Posterior cingulate gyrus (tissue), 11 donors: ENCODE data around the gene ARPC2.
"Not testable (repeated sequence)": the region's sequence is repeated elsewhere in the genome, so short reads cannot be mapped to it uniquely, and the experiment has no call there.

Experiments used
- DNase-seq, 10 donors: peaks; one replicate each; pipeline versions ENCODE4 v3.0.0 to v3.0.0-alpha.2; 2020 to 2021; ENCODE audit warnings: mixed read lengths in 3 of 10
- intact Hi-C: fragments of 100-400 bp; cut with DNase I; formaldehyde crosslinking; loops from one replicate; pipeline ENCODE4 v1.15.1; 2023

ARPC2 gene

DNA sequence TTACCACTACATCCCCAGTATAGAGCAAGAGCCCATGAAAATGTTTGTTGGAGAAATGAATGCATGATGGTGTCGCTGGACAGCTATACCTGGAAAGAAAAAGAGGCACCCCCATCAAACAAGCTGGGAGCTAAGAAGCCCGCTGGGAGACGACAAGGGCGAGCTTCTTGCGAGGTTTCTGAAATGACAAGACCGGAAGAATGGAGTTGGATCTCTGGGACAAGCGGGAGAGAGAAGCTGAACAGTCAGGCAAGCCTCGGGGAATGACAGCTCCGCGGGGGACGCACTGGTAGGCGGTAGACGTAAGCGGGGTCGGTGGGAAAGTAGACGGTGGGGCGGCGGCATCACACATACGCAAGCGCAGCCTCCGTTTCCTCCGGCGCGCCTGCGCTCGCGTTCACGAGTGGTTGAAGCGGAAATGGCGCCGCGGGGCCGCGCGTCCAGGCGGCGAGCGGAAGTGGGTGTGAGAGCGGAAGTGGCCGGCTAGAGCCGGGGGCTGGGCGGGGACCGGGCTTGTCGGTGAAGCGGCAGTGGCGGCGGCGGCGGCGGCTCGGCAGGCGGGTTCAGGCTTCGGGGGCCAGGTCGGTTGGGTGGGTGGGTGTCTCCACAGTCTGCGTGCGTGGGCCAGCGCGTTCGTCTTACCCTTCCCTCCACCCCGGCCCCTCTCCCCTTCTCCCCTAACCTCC lies at the start of gene ARPC2:
Gene ARPC2, plus strand, starts transcription at position 516 of the 686 bp plus-strand sequence. CDS start 282 bp downstream, outside the sequence.
- DNase-seq, result peak; percentile 87 to 99 (median 91)
- intact Hi-C loops, result loop anchor here (1.0 to 5.0 kb wide), 2 partner anchors 53 to 180 kb away; partner anchors contain the start of genes AAMP, CTDSP1 and PNKD

DNA sequence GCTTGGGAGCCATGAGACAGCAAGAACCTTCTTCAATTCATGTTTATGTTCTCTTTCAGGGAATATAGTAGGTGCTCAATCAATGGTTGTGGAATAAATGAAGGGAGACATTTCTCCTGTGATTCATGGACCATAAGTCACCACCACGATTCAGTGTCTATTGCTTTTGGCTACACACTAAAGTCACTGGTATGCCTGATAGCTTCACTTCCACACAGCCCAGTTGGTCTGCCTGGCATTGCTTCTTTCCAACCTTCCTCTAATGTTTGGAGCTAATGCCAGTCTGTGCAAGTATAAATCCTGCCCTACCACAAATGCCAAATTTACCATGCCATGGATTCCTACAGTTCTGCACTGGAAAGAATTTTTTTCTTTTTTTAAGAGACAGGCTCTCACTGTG lies 49.0 kb upstream of the ARPC2 start:
- intact Hi-C loops, result no loop called here
- DNase-seq, result no peak

DNA sequence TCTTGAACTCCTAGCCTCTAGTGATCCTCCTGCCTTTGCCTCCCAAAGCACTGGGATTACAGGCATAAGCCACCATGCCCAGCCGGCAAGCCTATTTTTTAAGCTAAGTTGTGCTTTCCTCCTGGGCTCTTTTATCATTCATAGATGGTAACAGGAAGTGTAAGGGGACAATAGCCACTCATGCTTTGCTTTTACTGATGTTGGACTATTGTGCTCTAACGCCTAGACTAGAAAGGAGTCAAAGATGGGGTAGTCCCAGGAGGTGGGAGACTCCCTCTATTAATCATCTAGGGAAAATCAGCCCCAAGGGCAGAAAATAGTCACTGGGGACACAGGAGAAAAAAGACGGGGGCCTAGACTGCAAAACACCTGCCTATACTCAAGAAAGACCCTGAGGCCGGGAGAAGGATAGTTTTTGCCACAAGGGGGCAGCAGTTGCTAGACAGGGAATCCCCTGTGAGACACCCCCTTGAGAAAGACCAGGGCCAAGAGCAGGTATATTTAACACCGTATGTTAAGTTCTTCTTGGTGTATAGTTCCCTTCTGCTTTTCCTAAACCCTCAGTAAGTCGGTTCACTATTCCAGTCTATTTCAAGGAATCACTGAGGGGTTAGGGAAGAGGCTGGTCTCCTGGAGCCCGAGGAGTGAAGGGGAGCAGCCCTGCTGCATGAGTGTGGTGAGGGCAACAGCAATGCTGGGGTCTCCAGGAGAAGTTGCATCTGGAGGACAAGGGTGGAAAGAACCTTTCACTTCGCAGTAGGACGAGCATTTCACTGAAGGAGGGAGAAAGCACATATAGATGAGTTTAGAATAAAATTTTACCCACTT lies 48.1 kb upstream of the ARPC2 start:
- intact Hi-C loops, result no loop called here
- peak in 5 of 10 donors; percentile 11 to 40 (median 19) for DNase-seq

DNA sequence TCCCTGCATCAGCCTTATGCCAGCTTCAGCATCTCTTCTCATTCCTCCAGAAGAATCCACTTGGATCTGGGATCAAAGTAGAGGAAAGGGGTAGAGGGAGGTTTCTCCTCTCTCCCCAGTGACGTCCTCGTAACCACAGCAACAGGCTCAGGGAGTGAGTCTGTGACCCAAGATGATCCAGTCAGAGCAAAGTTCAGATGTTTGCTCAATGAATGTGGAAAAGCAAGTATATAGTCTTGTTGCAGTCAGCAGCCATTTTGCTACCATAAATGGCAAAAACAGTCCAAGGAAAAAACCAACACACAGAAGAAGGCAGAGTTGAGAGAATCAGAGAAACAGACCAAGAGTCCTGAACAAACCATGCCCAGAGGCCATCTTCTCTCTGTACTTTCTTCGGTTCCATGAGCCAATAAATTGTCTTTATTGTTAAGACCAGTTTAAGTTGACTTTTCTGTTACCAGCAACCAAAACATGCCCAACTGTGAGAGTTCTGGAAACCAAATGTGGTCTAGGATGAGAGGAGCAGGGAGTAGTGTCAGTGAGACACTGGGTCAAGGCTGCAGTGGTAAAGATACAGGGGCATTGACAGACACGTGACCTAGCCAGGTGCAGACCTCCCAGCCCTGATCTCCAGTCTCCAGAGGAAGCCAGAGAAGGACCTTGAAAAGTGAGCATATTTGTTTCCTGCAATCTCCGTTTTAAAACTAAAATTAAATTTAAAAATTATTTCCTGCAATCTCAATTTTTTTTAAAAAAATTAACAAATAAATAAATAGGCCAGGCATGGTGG lies 47.0 kb upstream of the ARPC2 start:
- intact Hi-C loops, result no loop called here
- no peak for DNase-seq

DNA sequence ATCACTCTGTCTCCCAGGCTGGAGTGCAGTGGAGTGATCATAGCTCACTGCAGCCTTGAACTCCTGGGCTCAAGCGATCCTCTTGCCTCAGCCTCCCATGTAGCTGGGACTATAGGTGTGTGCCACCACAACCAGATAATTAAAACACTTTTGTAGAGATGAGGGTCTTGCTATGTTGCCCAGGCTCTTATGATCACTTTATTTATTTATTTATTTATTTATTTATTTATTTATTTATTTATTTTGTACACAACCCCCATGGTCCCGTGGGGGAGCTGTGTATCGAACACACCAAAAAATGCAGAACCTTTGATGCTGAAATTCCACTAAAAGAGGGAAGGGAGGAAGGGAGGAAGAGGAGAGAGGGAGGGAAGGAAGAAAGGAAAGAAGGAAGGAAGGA lies 45.2 kb upstream of the ARPC2 start:
- DNase-seq, intact Hi-C loops: not testable (repeated sequence)

DNA sequence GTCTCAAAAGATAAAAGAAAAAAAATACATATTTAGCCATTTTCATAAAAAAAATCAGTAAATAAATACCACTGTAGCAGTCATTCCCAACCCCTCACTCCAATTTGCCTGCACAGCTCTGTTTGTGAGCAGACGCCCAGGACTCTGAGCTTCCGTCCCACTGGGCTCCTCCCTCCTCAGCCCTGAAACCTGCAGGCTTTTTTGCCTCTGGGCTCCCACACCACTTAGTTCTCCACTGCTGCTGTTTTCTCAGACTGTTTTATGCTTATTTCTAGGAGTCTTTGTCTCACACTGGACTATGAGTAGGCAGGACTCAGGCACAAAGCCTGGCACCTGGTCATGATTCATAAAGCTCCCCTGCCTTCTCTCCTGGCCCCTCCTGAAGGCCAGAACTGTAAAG lies 44.1 kb upstream of the ARPC2 start:
- no peak for DNase-seq

DNA sequence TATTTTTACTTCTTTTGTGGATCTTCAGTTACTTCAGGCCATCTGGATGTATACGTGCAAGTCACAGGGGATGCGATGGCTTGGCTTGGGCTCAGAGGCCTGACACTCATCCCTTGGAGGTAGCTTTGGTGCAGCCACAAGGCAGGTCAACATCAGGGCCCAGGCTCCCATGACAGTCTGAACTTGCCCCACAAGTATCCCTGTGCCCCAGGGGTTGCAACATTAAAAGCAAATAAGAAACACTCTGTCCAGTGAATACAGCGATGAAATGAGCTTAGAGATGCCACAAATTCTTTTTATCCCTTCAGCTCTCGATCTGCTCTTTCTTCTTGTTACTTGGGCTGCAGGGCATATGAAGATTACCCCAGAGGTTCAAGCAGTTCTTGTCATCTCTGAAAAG lies 37.2 kb upstream of the ARPC2 start:
- no peak for DNase-seq
- intact Hi-C loops, result no loop called here

More for the DNA sequence above, 44.1 kb upstream of the ARPC2 start:
- intact Hi-C loops, result no loop called here

DNA sequence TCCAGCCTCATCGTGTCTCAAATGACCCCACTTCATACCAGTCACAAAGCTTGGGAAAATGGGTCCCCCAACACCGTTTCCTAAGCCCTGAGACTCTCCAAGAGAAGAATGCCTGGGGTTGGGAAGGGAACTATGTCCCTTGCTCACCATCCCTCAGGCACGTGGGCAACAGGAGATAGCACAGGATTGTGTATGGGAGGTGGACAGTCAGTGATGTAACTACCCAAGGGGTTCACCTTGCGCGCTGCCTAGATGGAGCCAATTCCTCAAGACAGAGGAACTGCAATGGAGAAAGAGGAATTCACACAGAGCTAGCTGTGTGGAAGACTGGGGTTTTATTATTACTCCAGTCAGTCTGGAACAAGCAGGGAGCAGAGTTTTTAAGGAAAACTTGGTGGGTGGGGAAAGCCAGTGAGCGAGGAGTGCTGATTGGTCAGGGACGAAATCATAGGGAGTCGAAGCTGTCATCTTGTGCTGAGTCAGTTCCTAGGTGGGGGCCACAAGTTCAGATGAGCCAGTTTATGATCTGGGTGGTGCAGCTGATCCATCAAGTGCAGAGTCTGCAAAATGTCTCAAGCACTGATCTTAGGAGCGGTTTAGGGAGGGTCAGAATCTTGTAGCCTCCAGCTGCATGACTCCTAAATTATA lies 36.4 kb upstream of the ARPC2 start:
- intact Hi-C loops, result no loop called here
- DNase-seq, result no peak

DNA sequence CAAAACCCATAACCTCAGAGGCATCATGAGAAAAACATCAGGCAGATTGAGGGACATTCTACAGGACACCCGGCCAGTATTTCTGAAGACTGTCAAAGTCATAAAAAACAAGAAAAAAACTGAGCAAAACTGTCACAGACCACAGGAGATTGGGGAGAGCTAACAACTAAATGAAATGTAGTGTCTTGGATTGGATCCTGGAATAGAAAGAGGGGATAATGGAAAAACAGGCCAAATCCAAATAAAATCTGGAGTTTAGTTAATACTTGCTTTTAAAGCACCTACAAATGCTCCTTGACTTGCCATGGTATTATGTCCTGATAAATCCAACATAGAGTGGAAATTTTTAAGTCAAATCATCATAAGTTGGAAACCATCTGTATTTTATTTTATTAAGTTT lies 32.7 kb upstream of the ARPC2 start:
- DNase-seq, result no peak
- intact Hi-C loops, result no loop called here

DNA sequence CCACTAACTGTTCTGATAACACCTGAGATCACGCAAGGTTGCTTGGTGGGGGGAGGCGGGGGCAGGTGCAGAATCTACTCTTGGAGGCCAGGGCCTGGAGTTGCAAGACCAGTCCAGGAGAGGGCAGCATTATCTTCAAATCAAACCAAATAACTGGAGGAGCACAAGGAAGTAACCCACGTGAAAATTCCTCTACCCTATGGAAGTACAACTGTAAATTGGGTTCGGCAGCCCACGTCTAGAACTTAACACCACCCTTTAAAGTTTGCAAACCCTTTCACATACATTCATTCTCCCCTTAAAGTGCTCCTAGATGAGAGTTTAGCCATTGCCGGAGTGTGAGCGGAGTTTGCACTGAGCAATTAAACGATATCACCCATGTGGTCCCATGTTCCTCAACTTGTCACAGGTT lies 30.6 kb upstream of the ARPC2 start:
- DNase-seq, result peak in 7 of 10 donors; percentile 15 to 84 (median 48)
- intact Hi-C loops, result no loop called here

DNA sequence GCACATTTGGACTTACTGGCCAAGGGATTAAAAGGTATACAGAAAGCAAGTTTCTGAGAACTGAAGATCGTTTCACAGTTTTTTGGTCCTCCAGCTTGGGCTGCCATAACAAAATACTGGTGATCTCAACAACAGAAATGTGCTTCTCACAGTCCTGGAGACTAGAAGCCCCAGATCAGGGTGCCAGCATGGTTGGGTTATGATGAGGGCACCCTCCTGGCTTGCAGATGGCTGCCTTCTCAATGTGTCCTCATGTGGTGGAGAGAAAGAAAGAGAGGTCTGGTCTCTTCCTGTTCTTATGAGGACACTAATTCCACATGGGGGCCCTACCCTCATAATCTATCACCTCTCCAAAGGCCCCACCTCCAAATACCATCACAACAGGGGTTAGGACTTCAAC lies 30.1 kb upstream of the ARPC2 start:
- intact Hi-C loops, result no loop called here
- no peak for DNase-seq

DNA sequence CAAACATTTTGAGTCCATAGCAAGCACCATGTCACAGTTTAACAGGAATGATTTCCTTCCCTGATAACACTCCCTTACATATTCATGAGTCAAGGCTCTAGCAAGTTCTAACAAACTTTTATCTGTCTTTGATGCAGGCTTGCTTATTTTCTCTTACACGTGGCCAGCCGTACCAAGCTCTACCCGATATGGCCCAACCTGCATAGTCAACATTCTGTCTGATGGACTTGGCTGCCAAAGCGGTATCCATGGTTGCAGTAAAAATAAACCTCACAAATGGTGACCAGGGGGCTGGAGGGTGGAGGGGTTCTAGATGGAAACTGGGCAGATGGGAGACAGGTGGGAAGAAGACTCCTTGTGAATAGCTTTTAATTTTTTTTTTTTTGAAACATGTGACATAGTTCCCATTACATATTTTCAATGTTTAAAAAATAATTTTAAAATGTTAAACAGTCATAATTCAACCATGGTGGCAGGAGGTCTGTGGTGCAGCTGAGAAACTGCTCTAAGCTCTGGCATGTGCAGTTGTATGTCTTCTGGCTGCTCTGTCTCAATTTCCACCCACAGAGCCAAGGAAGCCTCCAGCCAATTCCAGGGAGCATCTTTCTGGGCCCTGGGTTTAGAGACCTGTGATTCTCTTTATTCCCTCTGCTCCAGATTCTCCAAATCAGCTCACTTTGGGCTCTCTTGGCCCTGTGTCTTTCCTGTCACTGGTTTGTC lies 29.5 kb upstream of the ARPC2 start:
- intact Hi-C loops, result no loop called here
- DNase-seq, result no peak

DNA sequence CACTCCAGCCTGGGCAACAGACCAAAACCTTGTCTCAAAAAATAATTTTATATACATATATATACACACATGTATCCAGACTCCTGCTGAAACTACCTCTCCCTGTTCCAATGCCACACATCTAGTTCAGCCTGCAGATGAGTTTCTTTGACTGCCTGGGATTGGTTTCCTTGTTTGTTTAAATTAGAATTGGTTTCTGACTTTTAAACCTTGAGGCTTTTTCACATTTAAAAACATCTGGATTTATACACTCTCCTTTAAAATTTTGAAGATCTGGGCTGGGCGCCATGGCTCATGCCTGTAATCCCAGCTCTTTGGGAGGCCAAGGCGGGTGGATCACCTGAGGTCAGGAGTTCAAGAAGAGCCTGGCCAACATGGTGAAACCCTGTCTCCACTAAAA lies 28.5 kb upstream of the ARPC2 start:
- intact Hi-C loops, result no loop called here
- DNase-seq, result no peak

DNA sequence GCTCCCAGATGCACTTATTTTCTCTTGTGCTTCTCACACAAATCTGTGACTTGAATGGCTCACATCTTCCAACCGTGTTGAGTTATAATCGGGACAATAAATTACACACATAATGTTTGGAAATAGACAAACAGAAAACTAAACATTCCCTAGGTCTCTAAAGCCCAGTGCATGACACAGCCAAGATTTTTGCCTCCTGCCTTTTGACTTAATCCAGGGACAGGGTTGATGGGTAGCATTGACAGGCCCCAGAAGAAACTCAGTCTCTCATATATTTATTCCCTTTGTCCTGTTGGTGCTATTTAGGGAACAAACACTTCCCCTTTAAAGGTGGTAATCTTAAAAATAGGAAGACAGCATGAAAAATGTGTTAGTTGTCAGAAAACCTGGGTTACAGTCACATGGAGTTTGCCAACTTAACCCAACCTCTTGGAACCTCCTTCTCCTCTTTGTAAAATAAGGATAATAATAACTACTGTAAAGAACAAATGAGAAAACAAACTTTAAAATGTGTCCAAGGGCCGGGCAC lies 24.0 kb upstream of the ARPC2 start:
- intact Hi-C loops, result no loop called here
- no peak for DNase-seq

DNA sequence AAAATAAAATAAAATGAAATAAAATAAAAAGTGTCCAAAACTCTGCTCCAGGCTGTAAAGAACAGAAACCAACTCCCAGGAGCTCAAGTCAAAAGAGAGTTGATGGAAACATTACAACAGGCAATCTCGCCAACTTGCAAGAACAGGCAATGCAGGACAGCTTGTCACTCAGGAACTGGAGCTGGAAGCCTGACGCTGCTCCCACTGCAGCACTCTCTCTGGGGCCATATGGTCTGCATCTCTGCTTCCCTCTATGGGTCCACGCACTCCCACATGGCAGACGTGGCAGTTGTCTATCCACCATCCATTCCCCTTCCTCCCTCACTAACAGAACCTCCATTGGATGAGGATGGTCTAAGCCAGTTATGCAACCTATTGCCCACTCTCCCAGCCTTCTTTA lies 23.3 kb upstream of the ARPC2 start:
- peak in 2 of 10 donors; percentile 16 to 62 for DNase-seq
- intact Hi-C loops, result no loop called here

DNA sequence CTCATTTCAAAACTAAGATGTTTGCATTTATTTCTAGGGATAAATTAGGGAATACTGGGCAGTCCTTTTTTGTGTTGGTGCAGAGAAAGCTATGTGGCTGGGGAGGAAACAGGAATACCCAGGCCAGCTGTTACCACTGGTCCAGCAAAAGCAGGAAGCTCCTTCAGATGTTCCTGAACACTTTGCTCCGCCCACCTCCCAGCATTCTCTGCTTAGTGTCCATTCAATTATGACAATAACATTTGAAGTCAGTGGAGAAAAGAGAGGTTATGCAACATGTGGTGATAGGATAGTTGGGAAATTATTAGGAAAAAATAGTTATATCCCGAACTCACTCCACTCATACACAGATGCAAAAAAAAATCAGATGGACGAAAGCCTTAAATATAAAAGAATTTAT lies 22.1 kb upstream of the ARPC2 start:
- no peak for DNase-seq
- intact Hi-C loops, result no loop called here

DNA sequence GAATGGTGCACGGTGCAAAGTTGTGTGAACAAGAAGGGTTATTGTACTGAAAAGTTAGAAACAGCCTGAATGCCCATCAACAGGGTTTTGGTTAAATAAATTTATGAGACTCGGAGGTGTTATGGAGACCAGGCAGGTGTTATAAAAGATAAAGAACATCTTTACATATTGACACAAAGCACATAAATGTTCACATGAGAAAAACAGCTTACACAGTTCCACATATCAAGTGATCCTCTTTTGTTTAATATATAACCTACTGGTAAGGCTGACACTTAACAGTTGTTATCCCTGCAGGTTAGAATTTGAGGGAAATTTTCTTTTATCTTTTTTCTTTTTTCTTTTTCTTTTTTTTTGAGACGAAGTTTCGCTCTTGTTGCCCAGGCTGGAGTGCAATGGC lies 20.0 kb upstream of the ARPC2 start:
- DNase-seq, result no peak
- intact Hi-C loops, result no loop called here

DNA sequence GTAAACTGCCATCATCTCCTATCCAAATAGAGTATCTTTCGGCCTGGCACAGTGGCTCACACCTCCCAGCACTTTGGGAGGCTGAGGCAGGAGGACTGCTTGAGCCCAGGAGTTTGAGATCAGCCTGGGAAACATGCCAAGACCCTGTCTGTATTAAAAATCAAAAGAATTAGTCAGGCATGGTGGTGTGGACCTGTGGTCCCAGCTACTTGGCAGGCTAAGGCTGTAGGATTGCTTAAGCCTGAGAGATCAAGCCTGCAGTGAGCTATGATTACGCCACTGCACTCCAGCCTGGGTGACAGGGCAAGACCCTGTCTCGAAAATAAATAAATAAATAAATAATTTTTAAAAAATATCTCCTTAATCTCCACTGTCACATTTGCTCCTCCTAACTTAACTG lies 14.7 kb upstream of the ARPC2 start:
- peak in 1 of 10 donors; percentile 39 for DNase-seq
- intact Hi-C loops, result no loop called here

DNA sequence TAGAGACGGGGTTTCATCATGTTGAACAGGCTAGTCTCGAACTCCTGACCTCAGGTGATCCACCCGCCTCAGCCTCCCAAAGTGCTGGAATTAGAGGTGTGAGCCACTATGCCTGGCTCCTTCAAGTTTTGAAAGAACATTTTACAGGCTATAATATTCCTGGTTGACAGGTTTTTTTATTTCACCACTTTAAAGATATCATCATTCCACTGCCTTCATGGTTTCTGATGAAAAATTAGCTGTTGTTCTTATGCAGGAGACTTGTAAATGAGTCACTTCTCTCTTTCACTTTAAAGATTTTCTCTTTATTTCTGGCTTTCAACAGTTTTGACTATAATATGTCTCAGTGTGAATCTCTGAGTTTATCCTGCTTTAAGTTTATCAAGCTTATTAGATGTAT lies 7.9 kb upstream of the ARPC2 start:
- intact Hi-C loops, result no loop called here
- DNase-seq, result no peak

DNA sequence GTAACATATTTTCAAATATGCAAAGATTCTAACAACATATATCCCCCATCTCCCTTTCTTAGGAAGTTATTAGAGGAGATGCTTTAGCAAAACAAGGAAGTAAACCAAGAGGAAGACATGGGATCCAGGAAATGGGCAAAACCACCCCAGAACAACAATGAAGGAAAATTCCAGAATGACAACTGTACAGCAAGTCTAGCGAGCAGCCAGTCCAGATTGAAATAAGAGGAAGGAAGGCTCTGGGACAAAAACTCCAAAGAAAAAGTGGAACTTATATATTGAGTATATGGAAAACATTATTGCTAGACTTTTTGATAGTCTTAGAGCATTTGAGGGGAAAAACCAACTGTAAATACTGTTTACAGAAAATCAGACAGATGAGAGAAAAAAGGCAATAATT lies 2.9 kb upstream of the ARPC2 start:
- no peak for DNase-seq
- intact Hi-C loops, result no loop called here
